WTC11 (cell line): Measurements from ENCODE around the gene CLIP2. TPM values are rescaled to one million over a fixed set of nuclear protein-coding genes. Genes with fewer than 3 reads are reported as not detected.
A peak's percentile ranks its signal among the peaks of the same experiment; 100 is the strongest.
"Not testable (repeated sequence)": the region's sequence is repeated elsewhere in the genome, so short reads cannot be mapped to it uniquely, and the experiment has no call there.

Experiments used
- ATAC-seq: fragments of 200-7000 bp; cut with Tn5 transposase; 2 replicates; pipeline ENCODE4 v1.10.0; 2021; ENCODE audit warnings: mild to moderate bottlenecking, moderate library complexity
- CTCF ChIA-PET: fragments of 300-600 bp; sonication (Branson Sonifier 250); formaldehyde crosslinking; loops from one replicate; lab custom pipeline; 2021; ENCODE audit warnings: antibody characterized with exemption; lab: Charles Lee
- POLR2A ChIA-PET: fragments of 350-600 bp; sonication (Branson Sonifier 250); formaldehyde crosslinking; loops from one replicate; lab custom pipeline; 2021; ENCODE audit warnings: antibody characterized with exemption; lab: Charles Lee
- DNase-seq: peaks from one replicate; pipeline ENCODE4 v3.0.0; 2021; ENCODE audit warnings: low spot score
- H3K27ac Mint-ChIP-seq: 2 replicates; pipeline ENCODE4 v1.8.0; 2021; ENCODE audit warnings: mixed read lengths
- H3K27me3 Mint-ChIP-seq: 2 replicates; pipeline ENCODE4 v1.8.0; 2021; ENCODE audit warnings: low read depth, mild to moderate bottlenecking, moderate library complexity, mixed read lengths
- H3K36me3 Mint-ChIP-seq: 2 replicates; pipeline ENCODE4 v1.8.0; 2021; ENCODE audit warnings: mixed read lengths
- H3K4me1 Mint-ChIP-seq: 2 replicates; pipeline ENCODE4 v1.8.0; 2022; ENCODE audit warnings: mixed read lengths
- H3K4me3 Mint-ChIP-seq: 2 replicates; pipeline ENCODE4 v1.8.0; 2021; ENCODE audit warnings: mild to moderate bottlenecking, moderate library complexity, mixed read lengths
- H3K9me3 Mint-ChIP-seq: 2 replicates; pipeline ENCODE4 v1.8.0; 2021; ENCODE audit warnings: mixed read lengths
- AR ChIP-seq: fragments of 250-450 bp; sonication (Bioruptor Pico); IDR thresholded peaks from 2 replicates; pipeline ENCODE4 v1.9.0; 2021; ENCODE audit warnings: mild to moderate bottlenecking
- ATF6 ChIP-seq: sonication (generic); formaldehyde crosslinking; IDR thresholded peaks from 2 replicates; pipeline ENCODE4 v1.8.1; 2023; ENCODE audit warnings: mild to moderate bottlenecking, missing genetic modification reagents
- CDX4 ChIP-seq: fragments of 250-450 bp; sonication (Bioruptor Pico); IDR thresholded peaks from 2 replicates; pipeline ENCODE4 v1.9.0; 2021; ENCODE audit warnings: moderate library complexity, mild to moderate bottlenecking, inconsistent platforms, borderline replicate concordance
- E2F1 ChIP-seq: sonication (generic); formaldehyde crosslinking; IDR thresholded peaks from 2 replicates; pipeline ENCODE4 v1.8.0; 2022; ENCODE audit warnings: mild to moderate bottlenecking, missing genetic modification reagents
- ELF4 ChIP-seq: sonication (generic); formaldehyde crosslinking; IDR thresholded peaks from 2 replicates; pipeline ENCODE4 v1.8.1; 2022; ENCODE audit warnings: low read depth, mild to moderate bottlenecking, moderate library complexity, missing genetic modification reagents
- FOXP4 ChIP-seq: sonication (generic); formaldehyde crosslinking; IDR thresholded peaks from 2 replicates; pipeline ENCODE4 v1.8.0; 2022; ENCODE audit warnings: mild to moderate bottlenecking, missing genetic modification reagents
- GTF2I ChIP-seq: fragments of 250-450 bp; sonication (Bioruptor Pico); conservative IDR thresholded peaks from 2 replicates; pipeline ENCODE4 v1.4.0; 2021; ENCODE audit warnings: mild to moderate bottlenecking
- JAZF1 ChIP-seq: fragments of 250-450 bp; sonication (Bioruptor Pico); IDR thresholded peaks from 2 replicates; pipeline ENCODE4 v1.9.0; 2021; ENCODE audit warnings: moderate library complexity, mild to moderate bottlenecking, inconsistent platforms
- KAT7 ChIP-seq: sonication (generic); formaldehyde crosslinking; IDR thresholded peaks from 2 replicates; pipeline ENCODE4 v1.8.1; 2023; ENCODE audit warnings: missing genetic modification reagents, mild to moderate bottlenecking, borderline replicate concordance
- MYBL2 ChIP-seq: sonication (generic); formaldehyde crosslinking; IDR thresholded peaks from 2 replicates; pipeline ENCODE4 v1.8.1; 2023; ENCODE audit warnings: mild to moderate bottlenecking, moderate library complexity, missing genetic modification reagents
- NFATC4 ChIP-seq: fragments of 250-450 bp; sonication (Bioruptor Pico); IDR thresholded peaks from 2 replicates; pipeline ENCODE4 v1.9.0; 2021; ENCODE audit warnings: mild to moderate bottlenecking
- RELA ChIP-seq: sonication (generic); formaldehyde crosslinking; IDR thresholded peaks from 2 replicates; pipeline ENCODE4 v1.8.1; 2022; ENCODE audit warnings: missing genetic modification reagents, mild to moderate bottlenecking, borderline replicate concordance
- TEAD4 ChIP-seq: sonication (generic); formaldehyde crosslinking; IDR thresholded peaks from 2 replicates; pipeline ENCODE4 v1.8.0; 2022; ENCODE audit warnings: mild to moderate bottlenecking, missing genetic modification reagents
- ZNF121 ChIP-seq: sonication (generic); formaldehyde crosslinking; IDR thresholded peaks from 2 replicates; pipeline ENCODE4 v1.8.0; 2023; ENCODE audit warnings: missing genetic modification reagents
- ZNF423 ChIP-seq: fragments of 250-450 bp; sonication (Bioruptor Pico); IDR thresholded peaks from 2 replicates; pipeline ENCODE4 v2.1.2; 2022; ENCODE audit warnings: mild to moderate bottlenecking, moderate library complexity
- ZNF512 ChIP-seq: sonication (generic); formaldehyde crosslinking; IDR thresholded peaks from 2 replicates; pipeline ENCODE4 v1.8.1; 2022; ENCODE audit warnings: missing genetic modification reagents, borderline replicate concordance
- total RNA-seq: library from RNA; stranded (reverse); gene quantifications from 3 replicates; pipeline ENCODE4 v1.2.3, GENCODE V29; 2021

The CLIP2 gene
- total RNA-seq, 1 experiment from 2014 or later, result 48.1 TPM

GRCh38 chr7:74246497-74246896 lies 42.7 kb upstream of the CLIP2 start (continued):
- TF ChIP-seq ATF6 (CRISPR knock-in tag) (no peak), E2F1 (no peak), ELF4 (CRISPR knock-in tag) (no peak), ZNF423 (CRISPR knock-in tag) (no peak), FOXP4 (CRISPR knock-in tag) (no peak), CDX4 (CRISPR knock-in tag) (no peak), GTF2I (CRISPR knock-in tag) (no peak), KAT7 (no peak), AR (CRISPR knock-in tag) (no peak), MYBL2 (CRISPR knock-in tag) (no peak), NFATC4 (no peak), ZNF512 (CRISPR knock-in tag) (no peak), JAZF1 (no peak)

GRCh38 chr7:74248156-74248555 lies 41.1 kb upstream of the CLIP2 start:
- Mint-ChIP-seq H3K27me3 (no peaks in the 10 kb centered on the region), H3K4me3 (no peak overlapping the region), H3K27ac (no peak overlapping the region), H3K9me3 (no peaks in the 10 kb centered on the region), H3K4me1 (no peaks in the 10 kb centered on the region; the same call in 1 of the 2 replicates), H3K36me3 (peaks cover 57% of the 10 kb centered on the region)
- TF ChIP-seq ZNF121 (CRISPR knock-in tag), result peak; percentile 98
- TF ChIP-seq TEAD4, result no peak
- no peak for TF ChIP-seq RELA
- no peak for DNase-seq
- POLR2A ChIA-PET, result no interaction called here
- CTCF ChIA-PET, result interaction anchor here (1.7 kb wide), 1 partner anchor 42 kb away, joined by 7 read pairs; no protein-coding TSS in a partner anchor
- ATAC-seq, result no peak

GRCh38 chr7:74249058-74249457 lies 40.1 kb upstream of the CLIP2 start:
- H3K36me3 Mint-ChIP-seq, result peaks cover 53% of the 10 kb centered on the region
- ATAC-seq, H3K27ac Mint-ChIP-seq, H3K4me1 Mint-ChIP-seq, H3K4me3 Mint-ChIP-seq, H3K27me3 Mint-ChIP-seq, H3K9me3 Mint-ChIP-seq, DNase-seq, POLR2A ChIA-PET: not testable (repeated sequence)
- CTCF ChIA-PET, result interaction anchor here (0.6 to 1.2 kb wide), 2 partner anchors 152 to 153 kb away, joined by 3 to 5 read pairs; no protein-coding TSS in a partner anchor
